K562 (cell line): ENCODE data around the gene NEURL2. TPM values are rescaled to one million over a fixed set of nuclear protein-coding genes. Genes with fewer than 3 reads are reported as not detected.

Source experiments
- polyA plus RNA-seq, 8 experiments: library from polyadenylated mRNA; depleted of rRNA in 4 of 8; stranded (reverse) in 5 of 8; unstranded in 3 of 8; fragments of >200 nt; fragmentation: Nextera tagmentation in 2 of 8; fragmentation: Illumina TruSeq in 1 of 8; extraction: Ambion mirVana in 2 of 8; extraction: Trizol in 1 of 8; gene quantifications; 2 replicates each; pipeline versions ENCODE4 v1.2.1 to v1.2.3, GENCODE V29; 2011 to 2014; ENCODE audit warnings: inconsistent platforms in 1 of 8, missing spikeins in 1 of 8
- total RNA-seq, 7 experiments: library from RNA; depleted of rRNA in 6 of 7; stranded (reverse); fragments of >200 nt in 6 of 7; fragmentation: Illumina TruSeq in 2 of 7; extraction: Trizol in 2 of 7; gene quantifications; 2 replicates each; pipeline versions ENCODE4 v1.2.1 to v1.2.3, GENCODE V29; 2011 to 2021; ENCODE audit warnings: low replicate concordance in 1 of 7
- TF ChIP-seq, protein P1 (sequence below), 2 experiments: fragments of 450-650 bp; formaldehyde crosslinking in 1 of 2; IDR thresholded peaks; 2 replicates each; pipeline versions ENCODE4 v1.4.0 to v1.6.1; 2014 to 2020; ENCODE audit warnings: mild to moderate bottlenecking in 2 of 2, borderline replicate concordance in 1 of 2, low read depth in 1 of 2
- TF ChIP-seq, protein P2 (sequence below): fragments of 250-450 bp; sonication (Bioruptor Pico); IDR thresholded peaks from 2 replicates; pipeline ENCODE4 v1.8.0; 2022; ENCODE audit warnings: inconsistent platforms

NEURL2 gene
- total and polyA plus RNA-seq, 9 of the 15 experiments (the other 6 are each of a cell fraction or from before 2014, with no cell fraction given) = 0.22 to 1.9 (median 0.50) TPM; not detected in 1

DNA sequence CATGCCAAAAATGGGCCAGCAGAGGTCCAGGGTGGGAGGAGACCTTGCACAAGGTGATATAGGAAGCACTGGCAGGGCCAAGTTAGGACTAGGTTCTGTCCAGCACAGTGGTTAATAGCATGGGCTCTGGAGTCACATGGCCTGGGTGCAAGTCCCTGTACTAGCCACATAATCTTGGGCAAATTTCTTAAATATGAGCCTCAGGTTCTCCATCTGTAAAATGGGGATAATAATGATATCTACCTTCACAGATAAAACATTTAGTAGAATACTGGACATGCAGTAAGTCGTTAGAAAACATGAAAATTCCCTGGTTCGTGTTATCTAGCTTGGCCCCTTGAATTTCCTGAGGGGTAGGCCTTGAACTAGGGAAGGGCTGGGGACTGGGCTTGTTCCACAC, 6.3 kb upstream of the NEURL2 start (continued):
- TF ChIP-seq, protein P1, sequence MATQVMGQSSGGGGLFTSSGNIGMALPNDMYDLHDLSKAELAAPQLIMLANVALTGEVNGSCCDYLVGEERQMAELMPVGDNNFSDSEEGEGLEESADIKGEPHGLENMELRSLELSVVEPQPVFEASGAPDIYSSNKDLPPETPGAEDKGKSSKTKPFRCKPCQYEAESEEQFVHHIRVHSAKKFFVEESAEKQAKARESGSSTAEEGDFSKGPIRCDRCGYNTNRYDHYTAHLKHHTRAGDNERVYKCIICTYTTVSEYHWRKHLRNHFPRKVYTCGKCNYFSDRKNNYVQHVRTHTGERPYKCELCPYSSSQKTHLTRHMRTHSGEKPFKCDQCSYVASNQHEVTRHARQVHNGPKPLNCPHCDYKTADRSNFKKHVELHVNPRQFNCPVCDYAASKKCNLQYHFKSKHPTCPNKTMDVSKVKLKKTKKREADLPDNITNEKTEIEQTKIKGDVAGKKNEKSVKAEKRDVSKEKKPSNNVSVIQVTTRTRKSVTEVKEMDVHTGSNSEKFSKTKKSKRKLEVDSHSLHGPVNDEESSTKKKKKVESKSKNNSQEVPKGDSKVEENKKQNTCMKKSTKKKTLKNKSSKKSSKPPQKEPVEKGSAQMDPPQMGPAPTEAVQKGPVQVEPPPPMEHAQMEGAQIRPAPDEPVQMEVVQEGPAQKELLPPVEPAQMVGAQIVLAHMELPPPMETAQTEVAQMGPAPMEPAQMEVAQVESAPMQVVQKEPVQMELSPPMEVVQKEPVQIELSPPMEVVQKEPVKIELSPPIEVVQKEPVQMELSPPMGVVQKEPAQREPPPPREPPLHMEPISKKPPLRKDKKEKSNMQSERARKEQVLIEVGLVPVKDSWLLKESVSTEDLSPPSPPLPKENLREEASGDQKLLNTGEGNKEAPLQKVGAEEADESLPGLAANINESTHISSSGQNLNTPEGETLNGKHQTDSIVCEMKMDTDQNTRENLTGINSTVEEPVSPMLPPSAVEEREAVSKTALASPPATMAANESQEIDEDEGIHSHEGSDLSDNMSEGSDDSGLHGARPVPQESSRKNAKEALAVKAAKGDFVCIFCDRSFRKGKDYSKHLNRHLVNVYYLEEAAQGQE (IDR thresholded peaks at IDR 0.05; ENCODE audit: borderline replicate concordance) = no peak
- TF ChIP-seq, protein P1 (CRISPR knock-in tag; IDR thresholded peaks at IDR 0.05; ENCODE audit: low read depth) = no peak
- TF ChIP-seq, protein P2, sequence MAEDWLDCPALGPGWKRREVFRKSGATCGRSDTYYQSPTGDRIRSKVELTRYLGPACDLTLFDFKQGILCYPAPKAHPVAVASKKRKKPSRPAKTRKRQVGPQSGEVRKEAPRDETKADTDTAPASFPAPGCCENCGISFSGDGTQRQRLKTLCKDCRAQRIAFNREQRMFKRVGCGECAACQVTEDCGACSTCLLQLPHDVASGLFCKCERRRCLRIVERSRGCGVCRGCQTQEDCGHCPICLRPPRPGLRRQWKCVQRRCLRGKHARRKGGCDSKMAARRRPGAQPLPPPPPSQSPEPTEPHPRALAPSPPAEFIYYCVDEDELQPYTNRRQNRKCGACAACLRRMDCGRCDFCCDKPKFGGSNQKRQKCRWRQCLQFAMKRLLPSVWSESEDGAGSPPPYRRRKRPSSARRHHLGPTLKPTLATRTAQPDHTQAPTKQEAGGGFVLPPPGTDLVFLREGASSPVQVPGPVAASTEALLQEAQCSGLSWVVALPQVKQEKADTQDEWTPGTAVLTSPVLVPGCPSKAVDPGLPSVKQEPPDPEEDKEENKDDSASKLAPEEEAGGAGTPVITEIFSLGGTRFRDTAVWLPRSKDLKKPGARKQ = no peak
